CD4-positive, alpha-beta T cell treated with Interleukin-1 beta for 1 hour (primary cell): Measurements from ENCODE around the gene ANKRD35.
"Not testable (repeated sequence)": the region's sequence is repeated elsewhere in the genome, so short reads cannot be mapped to it uniquely, and the experiment has no call there.

ENCODE experiments used
- DNase-seq, 2 donors: peaks; one replicate each; pipeline ENCODE4 v3.0.0-alpha.2; 2020 to 2022

The ANKRD35 gene

DNA sequence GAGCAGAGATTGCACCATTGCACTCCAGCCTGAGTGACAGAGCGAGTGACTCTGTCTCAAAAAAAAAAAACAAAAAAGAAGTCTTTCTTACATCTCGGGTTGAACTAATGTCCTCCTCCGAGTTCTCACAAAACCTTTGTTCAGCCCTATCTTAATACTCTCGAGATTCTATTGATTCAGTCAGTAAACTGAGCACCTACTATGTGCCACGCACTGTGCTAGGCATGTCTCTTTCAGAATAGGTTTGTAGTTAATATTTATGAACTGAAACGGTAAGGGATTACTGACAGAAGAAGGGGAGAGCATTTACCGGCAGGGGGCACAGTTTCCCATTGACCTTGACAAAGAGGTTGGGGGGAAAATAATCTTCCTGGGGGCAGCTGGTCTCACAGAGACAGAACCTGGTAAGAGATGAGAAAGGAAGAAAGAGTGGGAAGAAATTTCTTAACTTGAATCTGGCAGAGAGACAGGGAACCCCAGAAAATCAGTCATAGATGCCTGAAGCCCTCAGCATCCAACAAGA, 30.2 kb downstream of the ANKRD35 start:
- no peak for DNase-seq

- no peak for DNase-seq
Measured at GRCh38 chr1:145849356-145850160, 36.1 kb downstream of the ANKRD35 start.

DNA sequence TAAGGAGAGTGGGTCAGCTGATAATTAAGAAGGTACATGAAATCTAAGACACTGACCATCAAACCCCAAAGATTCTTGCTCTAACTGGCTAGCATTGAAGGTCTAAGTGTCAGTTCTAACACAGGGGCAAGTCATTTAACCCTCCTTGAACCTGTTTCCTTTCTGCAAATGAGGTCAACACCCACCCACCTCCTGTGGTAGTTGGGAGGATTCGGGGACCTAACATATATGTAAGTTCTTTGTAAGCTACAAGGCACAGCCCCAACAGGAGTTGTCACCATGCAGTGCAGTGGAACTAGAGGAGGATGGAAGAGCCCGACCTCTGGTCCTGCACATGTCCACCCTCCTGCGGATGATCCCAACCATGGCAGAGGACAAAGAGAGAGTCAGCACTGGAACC, 37.8 kb downstream of the ANKRD35 start:
- no peak for DNase-seq

DNA sequence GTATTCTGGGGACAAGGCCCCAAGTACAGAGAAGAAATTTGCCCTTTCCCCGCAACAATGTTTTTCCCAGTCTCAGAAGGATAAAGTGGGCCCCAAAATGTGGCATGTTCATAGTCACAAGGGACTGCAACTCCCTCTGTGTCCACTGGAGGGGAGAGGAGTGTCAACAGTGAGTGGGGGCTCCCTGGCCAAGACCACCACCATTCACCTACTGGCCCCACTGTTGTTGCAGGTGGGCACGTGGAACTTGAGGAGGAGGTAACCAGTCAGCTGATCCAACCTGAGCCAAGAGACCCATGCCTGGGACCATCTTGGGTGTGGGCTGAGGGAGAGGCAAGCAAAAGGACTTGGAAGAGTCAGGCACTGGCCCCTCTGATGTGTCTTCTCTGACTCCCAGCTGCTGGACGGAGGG, 39.5 kb downstream of the ANKRD35 start:
- peak; percentile 28 to 41 for DNase-seq

DNA sequence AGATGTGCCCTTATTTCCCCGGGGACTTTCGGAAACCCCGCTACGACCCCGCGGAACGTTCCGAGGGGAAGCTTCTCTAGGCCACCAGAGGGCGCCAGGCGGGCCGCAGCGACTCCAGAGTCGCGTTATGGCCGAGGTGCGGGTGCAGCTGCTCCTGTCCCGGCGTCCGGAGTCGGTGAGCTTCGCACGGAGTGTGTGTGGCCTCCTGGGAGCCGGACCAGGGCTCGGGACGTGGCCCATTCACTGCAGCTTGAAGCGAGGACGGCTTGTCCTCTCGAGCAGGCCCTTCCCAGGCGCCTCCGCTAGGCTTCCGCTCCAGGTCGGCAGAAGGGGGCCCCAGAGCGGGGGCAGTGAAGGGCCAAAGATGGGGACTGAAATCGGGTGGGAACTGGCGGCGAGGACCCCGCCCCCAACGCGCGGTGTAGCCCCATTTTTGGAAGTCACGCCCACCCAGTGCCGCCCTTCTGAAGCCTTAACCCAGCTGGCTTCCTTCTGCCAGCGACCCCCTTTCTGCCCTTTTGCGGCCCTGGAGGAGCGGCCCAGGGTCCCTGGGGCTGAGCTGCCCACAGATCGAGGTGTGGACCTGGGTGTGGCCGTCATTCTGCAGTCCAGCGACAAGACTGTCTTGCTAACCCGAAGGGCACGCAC, 40.0 kb downstream of the ANKRD35 start, which contains the start of gene NUDT17:
Gene NUDT17 (plus strand): TSS at position 117 of the 648 bp plus-strand sequence. CDS start 11 bp downstream, at position 128.
- DNase-seq: peak; percentile 75 to 76

- no peak for DNase-seq
Measured at GRCh38 chr1:145845144-145845513, 40.5 kb downstream of the ANKRD35 start.

DNA sequence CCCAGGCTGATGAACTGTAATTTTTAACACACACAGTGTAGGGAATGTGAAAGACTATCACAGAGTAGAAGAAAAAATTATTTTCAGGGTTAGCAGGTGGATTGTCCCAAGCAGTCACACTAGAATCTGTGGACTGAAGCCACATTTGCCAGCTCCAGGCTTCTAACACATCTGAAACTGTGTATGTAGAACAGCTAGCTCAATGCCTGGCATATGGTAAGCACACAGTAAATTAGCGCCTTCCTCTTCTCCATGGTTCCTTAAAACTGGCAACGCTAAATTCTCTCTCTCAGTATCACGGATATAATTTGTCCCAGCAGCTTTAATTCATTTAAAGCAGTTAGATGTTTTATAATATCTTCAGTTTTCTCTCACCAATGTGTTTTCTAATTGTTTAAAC, 42.6 kb downstream of the ANKRD35 start:
- no peak for DNase-seq

GRCh38 chr1:145837656-145838055, 48.0 kb downstream of the ANKRD35 start:
- DNase-seq: no peak

DNA sequence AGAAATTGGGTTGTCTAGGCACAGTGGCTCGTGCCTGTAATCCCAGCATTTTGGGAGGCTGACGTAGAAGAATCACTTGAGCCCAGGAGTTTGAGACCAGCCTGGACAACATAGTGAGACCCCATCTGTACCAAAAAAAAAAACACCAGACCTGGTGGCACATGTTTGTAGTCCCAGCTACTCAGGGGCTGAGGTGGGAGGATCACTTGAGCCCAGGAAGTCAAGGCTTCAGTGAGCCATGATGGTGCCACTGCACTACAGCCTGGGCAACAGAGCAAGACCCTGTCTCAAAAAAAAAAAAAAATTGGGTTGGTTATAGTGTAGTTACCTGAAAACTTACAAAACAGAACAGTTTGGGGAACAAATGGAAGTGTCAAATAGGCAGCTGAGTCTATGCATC, 54.9 kb downstream of the ANKRD35 start:
- not testable (repeated sequence) for DNase-seq

DNA sequence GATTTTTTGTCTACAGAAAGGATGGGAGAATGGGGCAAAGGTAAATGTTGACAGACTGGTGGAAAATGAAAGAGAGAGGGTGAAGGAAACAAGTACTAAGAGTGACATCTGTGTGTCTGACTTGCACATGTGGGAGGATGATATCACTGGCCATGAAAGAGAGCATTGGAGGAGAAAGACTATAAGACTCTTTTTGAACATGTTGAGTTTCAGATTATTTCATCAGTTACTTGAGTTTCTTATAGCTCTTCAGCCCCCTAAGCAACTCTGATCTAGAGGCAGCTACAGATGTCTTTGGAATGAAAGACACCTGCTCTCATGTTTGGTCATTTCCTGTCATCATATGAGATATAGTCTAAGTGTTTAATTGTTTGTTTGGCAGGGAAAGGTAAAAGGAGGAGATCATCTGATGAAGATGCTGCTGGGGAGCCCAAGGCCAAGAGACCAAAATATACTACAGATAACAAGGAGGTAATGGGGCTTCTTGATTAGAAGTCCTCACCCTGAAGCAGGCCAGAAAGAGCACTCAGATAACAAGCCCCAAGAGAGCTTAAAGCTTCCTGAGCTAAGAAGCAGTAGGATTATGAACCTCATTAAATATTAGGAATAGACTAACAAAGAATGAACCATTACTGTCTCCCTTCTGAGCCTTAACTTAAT, 57.2 kb downstream of the ANKRD35 start:
- DNase-seq: no peak

DNA sequence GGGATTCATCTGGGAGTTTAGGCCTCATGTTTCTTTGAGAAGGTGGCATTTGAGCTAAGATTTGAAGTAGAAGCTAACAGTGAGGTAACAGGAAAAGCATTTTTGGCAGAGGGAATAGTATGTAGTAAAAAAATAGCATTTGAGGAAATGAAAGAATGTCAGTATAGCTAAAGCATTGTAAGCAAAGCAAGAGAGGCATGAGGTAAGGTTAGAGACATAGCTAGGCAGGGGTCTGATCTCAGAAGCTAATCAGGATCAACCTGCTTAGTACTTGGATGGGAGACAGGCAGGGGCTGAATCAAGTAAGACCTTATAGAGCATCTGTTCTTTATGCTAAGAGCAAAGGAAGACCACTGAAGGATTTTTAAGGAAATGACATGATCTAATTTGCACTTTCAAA, 57.7 kb downstream of the ANKRD35 start:
- DNase-seq: no peak

DNA sequence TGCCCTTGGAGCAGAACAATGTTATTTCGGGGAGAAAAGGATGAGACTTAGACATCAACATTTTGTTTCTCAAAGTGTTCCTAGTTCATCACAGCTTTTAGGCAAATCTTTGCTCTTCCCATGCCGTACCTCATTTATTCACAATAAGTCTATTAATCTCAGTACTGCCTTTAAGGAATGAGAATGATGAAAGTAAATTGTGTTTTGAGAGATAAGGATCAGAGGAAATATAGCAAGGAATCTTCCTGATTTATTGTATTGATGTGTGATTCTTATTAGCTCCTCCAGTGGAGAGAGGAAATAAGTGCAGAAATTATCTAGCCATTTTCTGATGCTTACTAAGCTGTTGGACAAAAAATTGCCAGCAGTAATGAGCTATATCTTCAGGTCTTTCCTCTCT, 59.6 kb downstream of the ANKRD35 start:
- no peak for DNase-seq

GRCh38 chr1:145824499-145824842, 61.2 kb downstream of the ANKRD35 start:
- DNase-seq: no peak

DNA sequence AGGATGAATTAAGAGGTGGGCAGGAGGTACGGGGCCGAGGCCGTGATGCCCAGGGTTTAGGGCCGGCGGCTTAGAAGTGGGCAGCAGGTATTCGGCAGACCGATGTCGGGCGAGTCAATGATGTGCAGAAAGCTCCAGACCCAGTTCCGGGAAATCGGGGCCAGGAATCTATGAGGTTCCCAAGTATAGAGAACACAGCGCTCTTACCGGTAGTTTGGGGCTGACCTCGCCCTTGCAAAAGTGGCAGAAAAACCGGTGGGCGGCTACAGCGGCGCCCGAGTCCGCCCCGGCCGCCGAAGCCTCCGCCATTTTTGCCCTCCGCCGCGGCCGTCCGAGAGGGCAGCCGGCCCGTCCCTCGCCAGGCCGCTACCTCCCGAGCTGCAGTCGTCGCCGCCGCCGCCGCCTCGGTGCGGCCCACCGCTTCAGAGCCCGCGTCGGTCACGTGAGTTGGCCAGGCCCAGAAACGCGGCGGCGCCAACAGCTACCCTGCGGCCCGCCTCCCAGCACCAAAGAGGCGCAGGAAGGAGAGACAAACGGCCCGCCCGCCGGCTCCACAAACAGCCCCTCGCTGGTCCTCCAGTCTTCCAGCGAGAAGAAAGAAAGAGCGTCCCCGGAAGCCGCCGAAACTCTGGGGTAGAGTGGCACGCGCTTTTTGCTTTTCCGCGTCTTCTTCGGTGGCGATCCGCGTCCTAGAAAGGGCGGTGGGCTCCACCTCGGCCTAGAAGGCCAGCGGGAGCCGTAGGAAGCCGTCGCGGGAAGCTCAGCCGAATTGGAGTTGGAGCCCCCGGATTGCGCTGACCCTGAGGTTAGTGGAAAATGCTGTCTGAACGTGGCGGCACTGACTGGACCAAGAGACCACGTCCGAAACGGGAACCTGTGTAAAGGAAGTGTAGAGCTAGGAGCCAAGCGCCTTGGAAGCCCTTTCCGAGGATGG, 61.8 kb downstream of the ANKRD35 start, which contains the start of the genes POLR3C and RNF115:
Gene POLR3C (plus strand): TSS at position 636 of the 934 bp plus-strand sequence. CDS start 1,577 bp downstream, outside the sequence.
Gene RNF115 (minus strand): TSS at position 531 of the 934 bp plus-strand sequence. CDS start 222 bp downstream, at position 309.
- DNase-seq: peak; percentile 89

- DNase-seq: not testable (repeated sequence)
Measured at GRCh38 chr1:145822779-145823331, 62.8 kb downstream of the ANKRD35 start.

- not testable (repeated sequence) for DNase-seq
Measured at GRCh38 chr1:145818095-145818494, 67.6 kb downstream of the ANKRD35 start.
